DOHH2 (cell line): Measurements from ENCODE around the gene SORBS2.

Source experiments
- H3F3A ChIP-seq: fragments of 200-600 bp; sonication (generic), shearing (Covaris generic); 2 replicates; pipeline ENCODE4 v1.6.0; 2016; ENCODE audit warnings: antibody characterized with exemption, mild to moderate bottlenecking; ENCODE audit not compliant: control insufficient read depth, insufficient read depth
- H3K27ac ChIP-seq: fragments of 200-600 bp; sonication (generic); 2 replicates; pipeline ENCODE4 v1.5.1; 2014; ENCODE audit warnings: low read depth, mild to moderate bottlenecking, low read length, moderate library complexity
- H3K27me3 ChIP-seq: fragments of 200-600 bp; sonication (generic); 2 replicates; pipeline ENCODE4 v1.6.1; 2014; ENCODE audit warnings: mild to moderate bottlenecking, low read length, mixed read lengths; ENCODE audit not compliant: control insufficient read depth
- H3K36me3 ChIP-seq: fragments of 200-600 bp; sonication (generic); 2 replicates; pipeline ENCODE4 v1.6.1; 2014; ENCODE audit warnings: mild to moderate bottlenecking, low read length, moderate library complexity, mixed read lengths; ENCODE audit not compliant: control insufficient read depth
- H3K4me1 ChIP-seq: fragments of 200-600 bp; sonication (generic); 2 replicates; pipeline ENCODE4 v1.6.1; 2014; ENCODE audit warnings: mild to moderate bottlenecking, low read length, mixed read lengths; ENCODE audit not compliant: control insufficient read depth
- H3K4me2 ChIP-seq: fragments of 200-600 bp; sonication (generic); 2 replicates; pipeline ENCODE4 v1.6.0; 2014; ENCODE audit warnings: mild to moderate bottlenecking, low read length, moderate library complexity
- H3K4me3 ChIP-seq: fragments of 200-600 bp; sonication (generic); 2 replicates; pipeline ENCODE4 v1.5.1; 2014; ENCODE audit warnings: mild to moderate bottlenecking, low read length, mixed read lengths
- H3K79me2 ChIP-seq: fragments of 200-600 bp; sonication (generic); 2 replicates; pipeline ENCODE4 v1.6.1; 2014; ENCODE audit warnings: mild to moderate bottlenecking, low read length, mixed read lengths; ENCODE audit not compliant: control insufficient read depth
- H3K9me2 ChIP-seq: fragments of 200-600 bp; sonication (generic); replicated peaks from 2 replicates; pipeline ENCODE4 v1.6.1; 2014; ENCODE audit warnings: mild to moderate bottlenecking, low read length, mixed read lengths; ENCODE audit not compliant: control insufficient read depth
- H3K9me3 ChIP-seq: fragments of 200-600 bp; sonication (generic); 2 replicates; pipeline ENCODE4 v1.6.1; 2014; ENCODE audit warnings: antibody characterized with exemption, low read length, mixed read lengths; ENCODE audit not compliant: control insufficient read depth, insufficient read depth
- H4K20me1 ChIP-seq: fragments of 200-600 bp; sonication (generic); 2 replicates; pipeline ENCODE4 v1.6.0; 2014; ENCODE audit warnings: low read depth, mild to moderate bottlenecking, antibody characterized with exemption, low read length, moderate library complexity; ENCODE audit not compliant: control insufficient read depth, insufficient read depth
- CTCF ChIP-seq: fragments of 200-600 bp; sonication (generic); IDR thresholded peaks from one replicate; pipeline ENCODE4 v1.5.1; 2014; ENCODE audit warnings: antibody characterized with exemption, mild to moderate bottlenecking, low read depth, low read length; ENCODE audit not compliant: poor library complexity, severe bottlenecking
- EZH2phosphoT487 ChIP-seq: fragments of 200-600 bp; sonication (generic); IDR thresholded peaks from 2 replicates; pipeline ENCODE4 v1.6.1; 2017; ENCODE audit warnings: borderline replicate concordance, mild to moderate bottlenecking, antibody characterized with exemption, low read length, moderate library complexity, mixed read lengths

Gene SORBS2

GRCh38 chr4:185623444-185624258 lies 188.3 kb downstream of the SORBS2 start:
- H3K4me3 ChIP-seq: no peak overlapping the region

GRCh38 chr4:185608185-185608584 lies 203.8 kb downstream of the SORBS2 start:
- H4K20me1 ChIP-seq: no peaks in the 10 kb centered on the region
- H3K4me3 ChIP-seq: no peak overlapping the region
- H3K9me2 ChIP-seq: no peaks in the 10 kb centered on the region
- H3K27me3 ChIP-seq: peaks cover 2% of the 10 kb centered on the region; the same call in 1 of the 2 replicates
- no peaks in the 10 kb centered on the region for H3K9me3 ChIP-seq
- H3K36me3 ChIP-seq: no peaks in the 10 kb centered on the region
- TF ChIP-seq EZH2phosphoT487 (no peak), CTCF (no peak)
- H3F3A ChIP-seq: no peaks in the 10 kb centered on the region
- no peaks in the 10 kb centered on the region for H3K79me2 ChIP-seq
- H3K4me1 ChIP-seq: no peaks in the 10 kb centered on the region
- H3K27ac ChIP-seq: no peak overlapping the region
- H3K4me2 ChIP-seq: no peak overlapping the region

More at GRCh38 chr4:185623444-185624258, 188.3 kb downstream of the SORBS2 start:
- H3K4me2 ChIP-seq: no peak overlapping the region
- H3K27ac ChIP-seq: no peak overlapping the region
- H3F3A ChIP-seq: no peaks in the 10 kb centered on the region
- no peaks in the 10 kb centered on the region; the same call in 1 of the 2 replicates for H3K27me3 ChIP-seq
- H4K20me1 ChIP-seq: no peaks in the 10 kb centered on the region
- H3K79me2 ChIP-seq: no peaks in the 10 kb centered on the region
- no peaks in the 10 kb centered on the region for H3K9me2 ChIP-seq
- H3K9me3 ChIP-seq: no peaks in the 10 kb centered on the region
- TF ChIP-seq EZH2phosphoT487: no peak
- TF ChIP-seq CTCF: no peak
- H3K4me1 ChIP-seq: no peaks in the 10 kb centered on the region
- H3K36me3 ChIP-seq: no peaks in the 10 kb centered on the region

- Histone ChIP-seq H3K4me3 (no peak overlapping the region), H3K36me3 (no peaks in the 10 kb centered on the region), H3K4me2 (no peak overlapping the region), H3K27me3 (no peaks in the 10 kb centered on the region), H3K79me2 (no peaks in the 10 kb centered on the region), H3K9me3 (no peaks in the 10 kb centered on the region), H3K9me2 (no peaks in the 10 kb centered on the region), H3F3A (no peaks in the 10 kb centered on the region), H4K20me1 (no peaks in the 10 kb centered on the region), H3K27ac (no peak overlapping the region), H3K4me1 (no peaks in the 10 kb centered on the region)
- no peak for TF ChIP-seq CTCF
- no peak for TF ChIP-seq EZH2phosphoT487
Measured at GRCh38 chr4:185602397-185602796, 209.6 kb downstream of the SORBS2 start.
